Left cardiac atrium (tissue), 4 donors: Measurements from ENCODE around the gene SHH. TPM values are rescaled to one million over a fixed set of nuclear protein-coding genes. Genes with fewer than 3 reads are reported as not detected.

Experiments used
- ATAC-seq, 2 donors: fragments of 200-7000 bp; cut with Tn5 transposase; one replicate each; pipeline ENCODE4 v1.9.1; 2020; ENCODE audit warnings: mild to moderate bottlenecking in 2 of 2, moderate library complexity in 2 of 2
- DNase-seq: peaks from one replicate; pipeline ENCODE4 v3.0.0-alpha.2; 2020
- intact Hi-C, 2 donors: fragments of 100-400 bp; cut with DNase I; formaldehyde crosslinking; loops; one replicate each; pipeline versions ENCODE4 v1.14.1 to v1.15.1; 2022 to 2023
- total RNA-seq, 2 donors: library from RNA; stranded (reverse); fragmentation: NEBNext Ultra II Directional; extraction: Animal tissue kit (Norgen Biotek cat#: 25700); gene quantifications; one replicate each; pipeline ENCODE4 v1.2.1, GENCODE V29; 2021
- donor health status: DM: no; HTN: yes; CAD: no.
- donor health status: DM: no; HTN: yes; CAD: no; lungs with severe emphysema.
- donor health status: DM: yes; HTN: yes; CAD: no.
- donor health status: Dilated cardiomyopathy.

The SHH gene
- total RNA-seq, 2 donors from 2014 or later: not detected

DNA sequence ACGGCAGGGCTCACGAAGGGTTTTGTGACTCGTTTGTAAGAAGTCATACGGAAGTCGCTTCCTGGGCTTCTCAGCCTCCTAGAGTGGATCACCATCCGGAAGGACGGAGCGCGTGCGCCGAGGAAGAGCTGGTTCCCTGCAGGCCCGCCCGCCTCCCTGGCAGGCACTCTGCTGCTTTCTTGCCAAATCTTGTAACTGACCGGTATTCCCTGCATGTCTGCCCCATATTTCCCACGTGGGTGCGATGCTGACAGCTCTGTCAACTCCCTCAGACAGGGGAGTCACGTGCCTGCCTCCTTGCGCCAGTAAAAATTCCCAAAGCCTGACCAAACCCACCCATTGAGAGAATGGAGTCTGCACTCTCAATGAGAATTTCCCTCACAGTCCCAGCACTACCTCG lies 12.7 kb downstream of the SHH start:
- ATAC-seq: peak; percentile 31 to 61
- intact Hi-C loops: loop anchor here in 1 of 2 donors (10.0 kb wide), 2 partner anchors 965 to 1015 kb away; no protein-coding TSS in a partner anchor
- DNase-seq: no peak

DNA sequence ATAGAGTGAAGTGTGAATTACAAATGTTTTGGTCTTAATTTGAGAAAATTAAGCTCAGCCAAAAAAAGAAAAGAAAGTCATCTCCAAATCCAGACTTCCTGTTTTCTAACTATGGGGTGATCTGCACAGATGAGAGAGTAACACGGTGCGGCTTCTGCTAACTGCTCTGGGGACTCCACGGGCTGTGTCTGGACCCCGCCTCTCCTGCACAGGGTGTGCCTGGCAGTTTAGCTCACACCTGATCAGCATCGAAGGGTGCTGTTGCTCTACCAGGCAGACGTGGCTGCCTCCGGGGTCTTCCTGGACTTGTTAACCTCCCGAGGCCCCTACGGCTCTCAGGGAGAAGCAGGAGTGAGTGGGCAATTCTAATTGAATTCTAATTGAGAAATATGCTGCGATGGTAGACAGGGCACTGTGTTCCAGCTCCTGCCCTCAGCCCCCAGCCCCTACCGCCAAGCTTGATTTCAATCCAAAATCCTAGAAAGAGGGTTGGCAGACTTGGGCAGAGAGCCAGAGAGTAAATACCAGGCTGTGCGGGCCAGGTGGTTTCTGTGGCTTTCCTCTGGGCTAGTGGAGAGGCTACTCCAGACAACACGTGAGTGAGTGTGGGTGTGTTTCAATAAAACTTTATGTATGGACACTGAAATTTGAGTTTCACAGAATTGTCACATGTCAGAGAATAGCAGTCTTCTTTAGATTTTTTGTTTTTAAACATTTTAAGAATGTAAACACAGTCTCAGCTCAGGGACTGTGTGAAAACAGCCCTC lies 13.4 kb downstream of the SHH start:
- DNase-seq (no peak), ATAC-seq (no peak)
- intact Hi-C loops: loop anchor here in 1 of 2 donors (10.0 kb wide), 2 partner anchors 966 to 1016 kb away; no protein-coding TSS in a partner anchor

DNA sequence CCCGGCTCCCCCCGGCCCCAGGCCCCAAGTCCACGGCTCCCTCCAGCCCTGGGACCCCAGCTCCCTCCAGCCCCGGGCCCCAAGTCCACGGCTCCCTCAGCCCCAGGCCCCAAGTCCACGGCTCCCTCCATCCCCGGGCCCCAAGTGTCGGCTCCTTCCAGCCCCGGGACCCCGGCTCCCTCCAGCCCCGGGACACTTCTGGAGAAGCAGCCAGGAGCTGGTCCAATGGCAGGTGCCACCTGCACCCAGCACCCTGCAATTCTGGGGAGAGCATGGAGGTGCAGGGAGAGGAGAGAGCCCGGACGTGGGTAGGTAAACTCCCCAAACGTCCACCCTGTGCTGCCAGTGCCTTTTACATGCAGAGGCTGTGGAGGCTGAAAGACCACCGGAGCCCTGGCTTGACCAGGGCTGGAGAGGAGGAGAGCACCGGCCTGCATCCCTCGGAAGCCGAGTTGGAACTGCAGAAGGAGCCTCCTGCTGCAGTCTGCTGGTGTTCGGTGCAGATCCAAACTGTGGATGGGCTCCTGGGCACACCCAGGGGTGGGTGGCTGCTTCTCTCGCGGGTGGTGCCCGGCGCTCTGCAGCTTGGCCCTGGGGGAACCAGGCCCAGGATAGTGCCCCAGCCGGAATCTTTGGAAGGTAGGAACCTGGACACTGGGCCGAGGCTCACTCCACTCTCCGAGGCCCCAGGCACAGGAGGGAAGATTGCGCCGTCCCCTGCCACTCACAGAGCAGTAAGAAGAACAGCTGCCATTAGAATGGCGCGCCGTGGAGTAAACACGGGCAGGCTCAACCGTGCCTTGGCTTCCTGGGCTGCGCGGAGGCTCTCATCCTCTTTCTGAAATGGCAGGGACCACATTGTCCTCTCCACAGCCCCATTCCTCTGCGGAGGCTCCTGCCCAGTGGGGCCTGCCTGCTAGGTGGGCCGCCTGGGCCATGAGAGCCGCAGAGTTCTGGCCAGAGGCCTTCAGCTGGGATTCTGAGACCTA lies 14.7 kb downstream of the SHH start:
- ATAC-seq (peak in 1 of 2 donors; percentile 18), DNase-seq (no peak)
- intact Hi-C loops: loop anchor here in 1 of 2 donors (10.0 kb wide), 2 partner anchors 967 to 1017 kb away; no protein-coding TSS in a partner anchor

DNA sequence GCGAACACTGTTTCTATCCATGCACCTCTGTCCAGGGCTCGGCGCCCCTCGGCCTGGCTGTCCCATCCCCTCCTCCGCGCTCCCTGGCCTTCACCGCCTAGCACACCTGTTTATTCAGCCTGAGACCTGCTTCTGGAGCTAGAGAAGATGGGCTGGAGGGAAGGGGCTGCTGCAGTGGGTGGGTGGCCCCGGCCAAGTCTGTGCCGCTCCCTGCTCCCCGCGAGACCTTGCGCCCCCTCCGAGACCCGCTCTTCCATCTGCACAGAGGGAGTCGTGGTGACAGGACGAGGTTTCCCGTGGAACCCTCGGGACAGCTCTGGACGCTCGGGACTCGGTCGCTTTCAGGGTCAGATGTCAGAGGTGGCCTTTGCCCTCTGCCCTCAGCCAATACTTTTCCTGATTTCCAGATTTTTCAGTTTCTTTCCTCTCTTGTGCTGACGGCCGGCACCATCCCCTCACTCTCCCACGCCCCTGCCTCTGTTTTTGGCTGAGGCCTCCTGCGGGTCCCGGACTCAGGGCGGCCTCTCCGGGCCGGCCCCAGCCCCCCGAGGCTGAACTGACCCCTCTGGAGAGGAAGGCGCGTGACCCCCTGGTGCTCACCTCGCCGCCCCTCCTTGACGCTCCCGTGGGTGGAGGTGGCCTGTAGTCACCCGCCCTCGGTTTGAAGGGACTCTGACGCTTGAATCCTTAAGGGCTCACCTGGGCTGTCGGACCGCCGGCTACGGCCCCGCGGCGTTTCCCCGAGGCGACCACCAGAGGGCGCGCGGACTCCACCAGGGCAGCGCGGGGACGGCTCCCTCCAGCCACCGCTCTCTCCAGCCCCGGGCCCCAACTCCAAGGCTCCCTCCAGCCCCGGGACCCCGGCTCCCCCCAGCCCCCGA lies 15.6 kb downstream of the SHH start:
- DNase-seq: peak; percentile 54
- ATAC-seq: peak; percentile 69 to 74
- intact Hi-C loops: loop anchor here in 1 of 2 donors (10.0 kb wide), 2 partner anchors 968 to 1018 kb away; no protein-coding TSS in a partner anchor

DNA sequence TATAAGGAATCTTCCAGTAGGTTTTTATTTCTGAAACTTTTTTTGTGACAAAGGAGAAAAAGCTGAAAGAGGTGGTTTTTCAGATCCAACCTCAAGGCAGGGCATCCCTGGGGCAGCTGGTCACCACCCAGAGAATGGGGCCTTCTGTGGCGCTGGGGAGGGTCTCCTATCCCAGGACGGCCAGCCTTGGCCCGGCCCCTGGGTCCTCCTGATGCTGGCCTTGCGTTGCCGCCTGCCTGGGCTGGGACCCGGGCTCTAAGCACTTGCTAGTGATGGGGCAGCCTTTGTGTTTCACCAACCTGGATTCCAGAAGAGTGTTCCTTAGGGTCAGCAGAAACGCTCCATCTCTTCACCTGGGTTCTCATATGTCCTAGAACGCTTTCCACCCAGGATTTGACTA lies 16.3 kb downstream of the SHH start:
- DNase-seq: peak; percentile 18
- intact Hi-C loops: loop anchor here in 1 of 2 donors (10.0 kb wide), 2 partner anchors 969 to 1019 kb away; no protein-coding TSS in a partner anchor
- no peak for ATAC-seq

DNA sequence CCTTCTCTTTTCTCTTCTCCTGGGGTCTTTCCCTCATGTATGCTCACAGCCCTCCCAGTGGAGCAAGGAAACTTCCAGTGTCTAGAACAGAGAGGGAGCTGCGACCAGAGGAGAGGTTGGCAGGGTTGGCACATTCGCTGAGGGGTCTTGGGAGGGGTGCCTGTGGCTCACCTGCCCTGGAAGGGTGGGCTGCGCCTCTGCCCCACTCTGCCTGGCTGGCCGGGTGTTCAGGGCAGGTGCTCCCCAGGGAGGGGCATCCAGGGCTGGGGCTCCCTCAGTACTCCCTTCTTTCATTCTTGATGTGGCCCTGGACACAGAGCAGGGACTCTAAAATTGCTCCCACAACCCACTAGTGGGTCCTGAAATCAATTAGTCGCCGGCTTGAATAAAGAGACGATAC lies 16.9 kb downstream of the SHH start:
- intact Hi-C loops: loop anchor here in 1 of 2 donors (10.0 kb wide), 2 partner anchors 969 to 1019 kb away; no protein-coding TSS in a partner anchor
- peak; percentile 12 for DNase-seq

DNA sequence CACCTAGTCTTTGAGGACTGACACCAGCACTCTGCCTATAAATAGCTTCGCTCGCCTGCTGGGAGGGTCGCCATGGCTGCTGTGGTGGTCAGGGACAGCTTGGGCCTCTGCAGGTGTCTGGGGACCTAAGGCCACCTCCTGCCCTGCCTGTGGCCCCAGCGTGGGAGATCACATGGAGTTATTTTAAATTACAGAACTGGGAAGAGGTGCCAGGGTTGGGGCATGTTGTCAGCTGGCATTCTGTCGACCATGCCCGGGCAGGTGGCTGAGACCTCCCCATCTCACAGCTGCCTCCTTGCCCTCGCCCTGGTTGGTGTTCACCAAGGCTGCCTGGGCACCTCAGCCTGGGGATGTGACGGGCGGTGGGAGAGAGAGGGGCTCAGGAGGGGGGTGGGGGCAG lies 18.1 kb downstream of the SHH start:
- DNase-seq (no peak), ATAC-seq (no peak)
- intact Hi-C loops: loop anchor here in 1 of 2 donors (10.0 kb wide), 2 partner anchors 971 to 1021 kb away; no protein-coding TSS in a partner anchor

More for the DNA sequence above, 16.9 kb downstream of the SHH start:
- no peak for ATAC-seq

DNA sequence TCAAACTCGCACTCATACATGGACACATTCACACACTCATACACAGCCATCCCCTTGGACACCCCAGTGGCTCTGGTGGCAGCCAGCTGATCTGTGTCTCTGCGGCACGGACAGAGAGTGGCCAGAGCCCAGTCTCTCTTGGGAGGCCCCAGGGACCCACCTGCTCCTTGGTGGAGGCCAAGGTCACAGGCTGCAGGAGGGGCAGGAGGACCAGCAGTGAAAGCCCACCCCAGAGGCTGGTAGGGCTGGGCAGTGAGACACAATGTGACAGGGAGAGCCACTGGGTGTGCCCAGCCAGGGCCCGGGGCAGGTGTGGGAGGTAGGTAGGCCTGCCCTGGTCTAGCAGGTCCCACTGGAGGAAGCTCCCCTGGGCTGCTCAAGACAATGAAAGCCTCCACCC lies 18.5 kb downstream of the SHH start:
- intact Hi-C loops: loop anchor here in 1 of 2 donors (10.0 kb wide), 2 partner anchors 971 to 1021 kb away; no protein-coding TSS in a partner anchor
- DNase-seq (peak; percentile 9), ATAC-seq (no peak)

DNA sequence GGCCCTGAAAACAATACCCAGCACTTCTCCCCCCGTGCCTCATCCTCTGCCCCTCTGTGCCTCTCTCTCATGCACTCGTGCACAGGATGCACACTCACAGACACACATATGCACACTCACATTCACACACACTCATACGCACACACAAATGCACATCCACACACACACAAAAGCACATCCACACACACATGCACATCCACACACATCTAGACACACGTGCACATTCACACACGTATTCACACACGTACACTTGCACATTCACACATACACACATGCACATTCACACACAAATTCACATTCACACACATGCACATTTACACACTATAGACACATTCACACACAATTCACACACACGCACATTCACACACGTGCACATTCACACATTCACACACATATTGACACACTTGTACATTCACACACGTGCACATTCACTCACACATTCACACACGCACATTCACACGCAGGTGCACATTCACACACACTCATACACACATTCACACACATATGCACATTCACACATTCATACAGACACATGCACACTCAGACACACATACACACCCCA lies 19.2 kb downstream of the SHH start:
- no peak for ATAC-seq
- no peak for DNase-seq
- intact Hi-C loops: loop anchor here in 1 of 2 donors (10.0 kb wide), 2 partner anchors 972 to 1022 kb away; no protein-coding TSS in a partner anchor

DNA sequence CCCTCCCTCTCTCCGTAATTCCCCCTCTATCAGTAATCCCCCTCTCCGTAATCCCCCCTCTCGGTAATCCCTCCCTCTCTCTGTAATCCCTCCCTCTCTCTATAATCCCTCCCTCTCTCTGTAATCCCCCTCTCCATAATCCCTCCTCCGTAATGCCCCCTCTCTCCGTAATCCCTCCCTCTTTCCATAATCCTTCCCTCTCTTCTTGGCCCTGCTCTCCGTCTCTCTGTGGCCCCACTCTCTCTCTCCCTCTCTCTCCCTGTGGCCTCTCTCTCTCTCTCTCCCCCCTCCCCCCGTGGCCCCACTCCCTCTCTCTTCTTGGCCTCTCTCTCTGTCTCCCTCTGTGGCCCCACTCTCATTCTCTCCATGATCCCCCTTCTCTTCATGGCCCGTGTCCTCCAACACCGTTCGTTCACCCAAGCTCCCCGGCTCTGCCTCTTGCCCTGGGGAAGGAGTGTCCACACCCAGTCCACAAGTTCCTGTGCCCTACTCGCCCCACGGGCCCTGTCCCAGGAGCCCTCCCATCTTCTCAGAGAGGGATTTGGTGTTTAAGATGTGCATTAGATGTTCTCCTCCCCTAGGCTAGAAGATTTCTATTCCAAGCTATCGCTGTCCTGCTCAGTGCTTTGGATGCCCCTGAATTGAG lies 19.8 kb downstream of the SHH start:
- DNase-seq (peak; percentile 4), ATAC-seq (no peak)
- intact Hi-C loops: loop anchor here in 1 of 2 donors (10.0 kb wide), 2 partner anchors 972 to 1022 kb away; no protein-coding TSS in a partner anchor

DNA sequence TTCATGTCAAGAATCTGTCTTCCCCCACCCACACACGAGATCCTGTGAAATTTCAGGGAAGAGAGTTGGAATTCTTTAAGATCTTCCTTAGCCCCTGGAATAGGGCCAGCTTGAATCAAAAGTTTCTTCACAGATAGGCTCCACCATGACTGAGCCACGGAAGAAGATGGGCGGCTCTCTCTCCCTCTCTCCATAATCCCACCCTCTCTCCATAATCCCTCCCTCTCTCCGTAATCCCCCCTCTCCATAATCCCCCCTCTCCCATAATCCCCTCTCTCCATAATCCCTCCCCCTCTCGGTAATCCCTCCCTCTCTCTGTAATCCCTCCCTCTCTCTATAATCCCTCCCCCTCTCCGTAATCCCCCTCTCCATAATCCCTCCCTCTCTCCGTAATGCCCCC lies 20.4 kb downstream of the SHH start:
- peak; percentile 1 for DNase-seq
- no peak for ATAC-seq
- intact Hi-C loops: loop anchor here in 1 of 2 donors (10.0 kb wide), 2 partner anchors 973 to 1023 kb away; no protein-coding TSS in a partner anchor

DNA sequence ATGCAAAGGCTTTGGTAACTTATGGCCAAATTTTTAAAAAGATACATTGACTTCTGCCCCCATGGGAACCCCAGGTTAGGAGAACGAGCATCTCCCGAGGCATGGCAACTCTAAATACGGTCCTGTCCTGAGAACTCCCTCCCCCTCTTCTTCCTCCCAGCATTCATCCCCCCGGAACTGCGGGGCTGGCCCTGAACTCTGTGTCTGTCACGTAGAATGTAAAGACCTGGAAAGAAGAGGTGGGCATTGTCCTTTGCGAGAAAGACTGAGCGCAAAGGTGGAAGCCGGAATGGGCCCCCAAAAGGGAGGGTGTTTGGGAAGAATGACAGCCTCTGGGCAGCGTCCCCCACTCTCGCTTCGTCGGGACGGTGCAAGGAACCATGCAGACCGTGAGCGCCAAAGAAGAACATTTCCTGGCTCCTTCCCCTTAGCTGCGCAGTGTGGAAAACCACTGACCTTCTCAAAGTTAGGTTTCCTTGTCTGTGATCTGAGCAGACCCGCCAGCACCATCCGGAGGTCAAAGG lies 21.0 kb downstream of the SHH start:
- peak; percentile 10 for DNase-seq
- intact Hi-C loops: loop anchor here in 1 of 2 donors (10.0 kb wide), 2 partner anchors 974 to 1024 kb away; no protein-coding TSS in a partner anchor
- no peak for ATAC-seq

DNA sequence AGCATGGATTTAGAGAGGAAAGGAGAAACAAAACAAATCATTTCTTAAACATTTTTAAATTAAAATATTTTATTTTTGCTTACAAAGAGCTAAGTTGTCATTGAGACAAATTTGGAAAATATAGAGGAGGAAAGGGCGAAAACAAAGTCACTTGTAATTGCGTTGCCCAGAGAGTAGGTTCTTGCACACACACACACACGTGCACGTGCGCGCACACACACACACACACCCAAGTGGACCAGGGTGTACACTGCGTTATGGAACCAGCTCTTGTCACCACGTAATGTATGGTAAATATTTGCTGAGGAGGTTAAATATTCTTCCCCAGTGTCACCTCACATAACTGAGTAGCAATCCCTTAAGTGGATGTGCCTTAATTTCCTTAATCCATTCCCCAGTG lies 21.6 kb downstream of the SHH start:
- no peak for ATAC-seq
- no peak for DNase-seq
- intact Hi-C loops: loop anchor here in 1 of 2 donors (10.0 kb wide), 2 partner anchors 974 to 1024 kb away; no protein-coding TSS in a partner anchor

DNA sequence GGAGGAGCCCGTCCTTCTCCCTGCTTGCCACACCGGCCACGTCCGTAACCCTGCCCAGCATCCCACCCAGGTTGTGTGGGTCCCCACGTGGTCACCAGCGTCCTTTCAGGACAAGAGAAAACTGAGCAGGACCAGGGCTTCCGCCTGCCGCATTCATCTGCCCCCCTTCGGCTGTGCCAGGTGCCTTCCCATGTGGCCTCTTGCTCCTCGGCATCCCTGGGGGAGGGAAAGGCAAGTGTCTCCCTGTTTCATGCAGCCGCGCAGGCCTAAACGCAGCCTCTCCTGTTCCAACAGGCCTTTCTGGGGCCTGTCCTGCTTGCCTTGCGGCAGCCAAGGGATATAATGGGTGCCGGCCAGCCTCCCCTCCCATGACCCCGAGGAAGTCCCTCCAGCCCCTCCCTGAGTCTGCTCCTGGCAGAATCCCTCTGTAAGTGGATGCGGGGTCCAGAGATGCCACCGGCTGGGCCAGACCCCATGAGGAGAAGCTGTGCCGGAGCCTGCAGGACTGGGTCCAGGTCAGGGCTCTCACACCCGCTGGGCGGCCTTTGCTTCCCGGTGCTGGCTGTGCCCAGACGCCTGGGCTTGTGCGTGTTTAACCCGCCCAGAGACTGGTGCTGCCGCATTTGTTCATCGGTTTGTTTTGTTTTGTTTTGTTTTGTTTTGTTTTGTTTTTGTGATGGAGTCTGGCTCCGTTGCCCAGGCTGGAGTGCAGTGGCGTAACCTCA lies 23.1 kb downstream of the SHH start:
- DNase-seq (no peak), ATAC-seq (no peak)
- intact Hi-C loops: no loop called here

DNA sequence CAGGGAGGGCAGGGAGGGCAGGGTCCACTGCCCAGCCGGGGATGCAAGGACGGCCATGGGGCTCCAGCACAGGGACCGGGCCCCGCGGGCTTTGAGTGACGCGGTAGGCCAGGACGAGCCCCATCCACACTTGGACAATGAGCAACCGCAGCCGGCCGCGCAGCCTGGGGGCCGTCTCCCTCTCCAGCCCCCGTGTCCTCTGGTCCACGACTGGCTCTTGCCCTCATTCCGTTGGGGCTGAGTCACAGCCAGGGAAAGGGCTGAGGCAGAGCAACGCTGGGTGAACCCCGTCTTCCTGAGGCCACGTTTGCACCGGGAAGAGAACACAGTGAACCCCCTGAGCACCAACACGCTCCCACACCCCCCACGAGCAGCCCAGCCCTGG lies 23.7 kb downstream of the SHH start:
- ATAC-seq: no peak

DNA sequence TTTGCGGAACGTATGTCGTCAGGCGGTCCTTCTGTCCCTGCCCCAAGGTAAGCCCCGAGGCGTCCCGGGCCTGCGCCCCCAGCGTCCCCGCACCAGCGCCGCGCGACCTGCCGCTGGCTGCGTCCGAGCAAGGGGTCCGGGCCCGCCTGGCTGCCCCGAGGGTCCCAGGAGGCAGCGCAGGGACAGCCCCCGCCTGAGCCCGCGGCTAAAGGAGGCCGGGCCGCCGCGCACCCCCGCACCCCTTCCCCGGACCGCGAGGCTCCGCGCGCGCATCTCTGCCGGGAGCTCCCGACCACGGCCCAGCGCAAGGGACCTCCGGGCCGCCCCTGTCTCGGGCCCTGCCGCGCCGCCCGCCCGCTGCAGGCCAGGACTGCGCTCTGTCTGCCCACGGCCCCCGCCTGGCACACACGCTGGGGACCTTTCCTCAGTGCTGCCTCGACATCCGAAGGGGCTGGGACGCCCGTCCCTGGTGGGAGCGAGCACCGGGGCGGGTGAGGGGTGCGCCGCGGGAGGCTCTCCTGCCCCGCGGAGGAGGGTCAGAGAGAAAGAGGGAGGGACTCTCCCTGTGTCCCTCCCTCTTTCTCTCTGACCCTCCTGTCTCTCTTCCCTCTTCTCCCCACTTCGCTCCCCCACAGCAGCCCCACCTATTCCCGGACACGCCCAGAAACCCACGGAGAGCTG lies 25.0 kb downstream of the SHH start:
- ATAC-seq: peak; percentile 60 to 67
- no peak for DNase-seq
- intact Hi-C loops: no loop called here

More for the DNA sequence above, 23.7 kb downstream of the SHH start:
- no peak for DNase-seq
- intact Hi-C loops: no loop called here
